ENCODE results near the gene MYOM1. TPM values are rescaled to one million over a fixed set of nuclear protein-coding genes. Genes with fewer than 3 reads are reported as not detected.

MYOM1 gene
- total RNA-seq, 2 experiments from 2014 or later, result 0.90 to 1.2 TPM

DNA sequence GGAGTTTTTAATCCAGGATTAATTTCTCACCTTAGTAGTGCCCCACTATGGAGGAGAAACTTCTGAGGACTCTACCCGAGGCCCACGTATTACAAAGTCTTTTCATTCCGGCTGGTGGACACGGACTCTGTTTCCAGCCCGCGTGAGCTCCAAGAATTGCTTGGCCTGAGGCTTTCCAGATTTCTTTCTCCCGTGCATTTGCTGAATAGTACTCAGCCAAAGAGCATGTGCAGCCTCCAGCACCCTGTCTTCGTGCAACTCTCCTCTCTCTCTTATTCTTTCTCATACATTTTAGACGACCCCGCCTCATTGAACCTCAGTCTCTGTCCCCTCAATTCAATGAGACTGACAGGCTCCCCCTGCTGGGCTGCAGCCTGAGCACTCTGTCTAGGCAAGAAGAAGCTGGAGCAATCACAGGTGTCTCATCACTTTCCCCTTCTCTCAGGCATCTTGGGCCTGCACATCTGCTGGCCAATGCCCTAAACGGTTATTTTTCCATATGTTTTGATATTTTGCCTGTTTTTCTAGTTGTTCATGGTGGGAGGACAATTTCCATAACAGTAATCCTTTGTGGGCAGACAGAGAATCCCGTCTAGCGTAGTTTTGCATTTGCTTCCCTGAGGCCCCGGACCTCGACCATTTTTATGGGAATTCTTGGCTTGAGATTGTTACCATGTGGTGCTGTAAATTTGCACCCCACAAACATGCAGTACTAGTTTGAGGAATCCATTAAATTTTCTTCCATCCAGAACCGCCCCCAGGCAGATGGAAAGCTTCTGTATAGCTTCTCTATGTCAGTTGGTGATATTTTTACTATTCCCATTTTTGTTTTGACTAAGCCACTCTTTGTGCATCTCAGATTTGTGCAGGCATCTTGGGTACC lies 156.7 kb downstream of the MYOM1 start:
- DNase-seq, result peak; percentile 86

DNA sequence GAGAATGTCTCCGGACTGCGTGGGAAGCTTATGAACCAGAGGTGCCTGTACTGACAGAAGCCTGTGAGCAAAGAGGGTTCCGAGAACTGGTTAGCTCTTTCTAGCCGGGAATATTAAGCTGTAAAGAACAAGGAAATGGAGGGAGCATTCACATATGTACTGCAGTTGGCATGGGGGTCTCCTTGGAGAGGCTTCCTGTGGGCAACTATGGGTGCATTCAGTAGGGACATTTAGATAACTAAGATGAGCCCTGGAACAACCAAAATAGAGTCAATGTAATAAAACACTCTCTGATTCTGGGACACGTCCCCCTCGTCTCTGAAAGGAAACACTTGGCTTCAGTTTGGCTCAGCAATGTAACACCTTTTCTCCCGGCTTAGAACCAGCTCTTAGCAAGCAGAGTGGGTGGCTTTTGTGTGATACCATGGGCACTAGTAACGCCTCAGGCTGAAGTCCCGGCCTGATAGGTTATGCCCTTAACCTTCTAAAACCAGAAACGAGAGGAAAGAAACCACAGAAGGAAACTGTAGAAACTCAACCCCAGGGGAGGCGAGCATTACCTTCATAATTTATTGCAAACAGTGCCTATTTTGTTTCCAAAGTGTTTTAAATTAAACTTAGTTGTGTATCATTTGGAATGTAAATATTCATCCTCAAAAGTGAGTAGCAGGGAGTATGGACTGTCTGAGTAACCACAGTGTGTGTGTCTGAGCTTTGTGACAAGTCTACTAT lies 158.0 kb downstream of the MYOM1 start:
- Mint-ChIP-seq H3K4me1 (ENCODE audit: low read depth) (peaks cover 67% of the 10 kb centered on the region), H3K4me3 (peak overlapping the region; percentile 81), H3K27me3 (no peaks in the 10 kb centered on the region), H3K36me3 (peaks cover 1% of the 10 kb centered on the region), H3K9me3 (no peaks in the 10 kb centered on the region), H3K27ac (peak overlapping the region; percentile 99)
- ChIA-PET CTCF (interaction anchor here (0.6 to 6.0 kb wide), 41 partner anchors 14 to 524 kb away, joined by 3 to 102 read pairs (median 7); partner anchors contain the start of genes LPIN2 and MYL12A), POLR2A (interaction anchor here (0.7 to 4.5 kb wide), 11 partner anchors 15 to 186 kb away, joined by 3 to 31 read pairs (median 5); no protein-coding TSS in a partner anchor)
- intact Hi-C loops (cut with micrococcal nuclease), result loop anchor here (1.0 to 5.0 kb wide), 13 partner anchors 15 to 536 kb away; partner anchors contain the start of genes LPIN2, MYL12A and SMCHD1
- peak; percentile 78 for DNase-seq

More for the DNA sequence above, 156.7 kb downstream of the MYOM1 start:
- ChIA-PET POLR2A (interaction anchor here (0.5 to 4.5 kb wide), 10 partner anchors 9 to 185 kb away, joined by 3 to 31 read pairs (median 3); no protein-coding TSS in a partner anchor), CTCF (interaction anchor here (0.6 to 6.0 kb wide), 54 partner anchors 9 to 522 kb away, joined by 3 to 102 read pairs (median 5); partner anchors contain the start of genes LPIN2 and MYL12A)
- intact Hi-C loops (cut with micrococcal nuclease), result loop anchor here (1.0 to 5.0 kb wide), 6 partner anchors 68 to 534 kb away; partner anchors contain the start of gene SMCHD1
- H3K27me3 Mint-ChIP-seq, result no peaks in the 10 kb centered on the region
- peak overlapping the region; percentile 55 for H3K4me3 Mint-ChIP-seq
- H3K27ac Mint-ChIP-seq, result peak overlapping the region; percentile 73
- H3K4me1 Mint-ChIP-seq (ENCODE audit: low read depth), result peaks cover 68% of the 10 kb centered on the region
- H3K9me3 Mint-ChIP-seq, result no peaks in the 10 kb centered on the region
- peaks cover 1% of the 10 kb centered on the region for H3K36me3 Mint-ChIP-seq

DNA sequence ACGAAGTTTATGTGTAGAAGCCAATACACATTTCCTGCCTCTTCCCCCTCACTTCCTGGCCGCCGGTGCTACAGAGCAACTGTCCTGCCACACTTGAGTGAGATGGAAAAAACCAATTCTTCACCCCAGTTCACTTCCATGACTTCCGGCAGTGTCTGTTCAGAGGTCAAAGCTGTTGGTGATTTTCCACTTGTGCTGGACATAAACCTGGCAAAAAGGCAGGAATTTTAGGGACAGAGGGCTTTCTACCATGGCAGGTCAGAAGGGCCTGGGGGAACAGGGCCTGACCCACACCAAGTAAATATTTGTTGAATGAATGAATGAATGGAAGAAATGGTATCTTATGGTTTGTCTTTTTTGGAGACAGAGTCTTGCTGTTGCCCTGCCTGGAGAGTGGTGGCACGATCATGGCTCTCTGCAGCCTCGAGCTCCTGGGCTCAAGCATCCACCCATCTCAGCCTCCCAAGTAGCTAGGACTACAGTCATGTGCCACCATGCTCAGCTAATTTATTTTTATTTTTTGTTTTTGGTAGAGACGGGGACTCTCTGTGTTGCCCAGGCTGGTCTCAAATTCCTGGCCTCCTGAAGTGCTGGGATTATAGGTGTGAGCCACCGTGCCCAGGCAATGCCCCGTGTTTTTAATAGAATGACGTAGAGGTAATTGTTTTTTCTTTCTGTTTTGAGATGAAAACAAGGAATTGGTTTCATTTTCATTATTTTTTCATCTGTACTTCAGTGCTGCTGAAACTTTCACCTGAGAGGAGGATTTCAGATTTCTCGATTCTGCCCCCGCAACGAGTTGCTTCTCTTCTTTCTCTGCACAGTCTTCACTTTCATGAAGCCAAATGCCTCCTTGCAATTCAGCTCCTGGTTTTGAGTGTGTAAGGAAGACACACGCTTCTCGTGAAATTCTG lies 158.8 kb downstream of the MYOM1 start:
- POLR2A ChIA-PET, result interaction anchor here (0.7 to 4.5 kb wide), 13 partner anchors 14 to 187 kb away, joined by 3 to 31 read pairs (median 5); no protein-coding TSS in a partner anchor
- H3K27ac Mint-ChIP-seq, result peak overlapping the region; percentile 99
- intact Hi-C loops (cut with micrococcal nuclease), result loop anchor here (1.0 to 5.0 kb wide), 10 partner anchors 15 to 536 kb away; partner anchors contain the start of genes LPIN2, MYL12A and SMCHD1
- H3K36me3 Mint-ChIP-seq, result peaks cover 1% of the 10 kb centered on the region
- CTCF ChIA-PET, result interaction anchor here (0.6 to 6.0 kb wide), 16 partner anchors 15 to 525 kb away, joined by 3 to 102 read pairs (median 28); partner anchors contain the start of genes LPIN2 and MYL12A
- no peaks in the 10 kb centered on the region for H3K9me3 Mint-ChIP-seq
- peak overlapping the region; percentile 81 for H3K4me3 Mint-ChIP-seq
- DNase-seq, result peak; percentile 79
- H3K4me1 Mint-ChIP-seq (ENCODE audit: low read depth), result peaks cover 69% of the 10 kb centered on the region
- H3K27me3 Mint-ChIP-seq, result no peaks in the 10 kb centered on the region

DNA sequence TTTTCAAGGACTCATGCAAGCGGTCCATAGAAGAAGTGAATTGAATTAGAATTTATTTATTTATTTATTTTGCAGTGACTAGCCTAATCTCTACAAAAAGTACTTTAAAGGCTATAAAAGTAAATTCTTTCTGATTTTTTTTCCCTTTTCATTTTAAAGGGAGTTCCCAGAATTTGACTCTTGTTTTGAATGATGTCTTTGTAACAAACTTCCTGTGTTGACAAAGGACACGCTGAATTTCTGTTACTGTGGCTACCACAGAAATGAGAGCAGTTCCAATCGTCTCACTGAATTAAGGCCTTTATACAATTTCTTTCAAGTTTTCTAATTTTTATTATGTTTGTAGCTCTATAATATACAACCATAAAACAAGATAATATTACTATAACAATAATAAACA lies 160.5 kb downstream of the MYOM1 start:
- Mint-ChIP-seq H3K9me3 (no peaks in the 10 kb centered on the region), H3K27me3 (no peaks in the 10 kb centered on the region), H3K36me3 (peaks cover 1% of the 10 kb centered on the region), H3K27ac (peak overlapping the region; percentile 82), H3K4me3 (no peak overlapping the region), H3K4me1 (ENCODE audit: low read depth) (peaks cover 69% of the 10 kb centered on the region)
- intact Hi-C loops (cut with micrococcal nuclease), result no loop called here
- ChIA-PET POLR2A (interaction anchor here (1.7 to 3.3 kb wide), 3 partner anchors 13 to 102 kb away, joined by 5 to 10 read pairs (median 9); no protein-coding TSS in a partner anchor), CTCF (interaction anchor here (1.3 to 5.4 kb wide), 3 partner anchors 70 to 98 kb away, joined by 3 to 49 read pairs (median 46); no protein-coding TSS in a partner anchor)
- no peak for DNase-seq

DNA sequence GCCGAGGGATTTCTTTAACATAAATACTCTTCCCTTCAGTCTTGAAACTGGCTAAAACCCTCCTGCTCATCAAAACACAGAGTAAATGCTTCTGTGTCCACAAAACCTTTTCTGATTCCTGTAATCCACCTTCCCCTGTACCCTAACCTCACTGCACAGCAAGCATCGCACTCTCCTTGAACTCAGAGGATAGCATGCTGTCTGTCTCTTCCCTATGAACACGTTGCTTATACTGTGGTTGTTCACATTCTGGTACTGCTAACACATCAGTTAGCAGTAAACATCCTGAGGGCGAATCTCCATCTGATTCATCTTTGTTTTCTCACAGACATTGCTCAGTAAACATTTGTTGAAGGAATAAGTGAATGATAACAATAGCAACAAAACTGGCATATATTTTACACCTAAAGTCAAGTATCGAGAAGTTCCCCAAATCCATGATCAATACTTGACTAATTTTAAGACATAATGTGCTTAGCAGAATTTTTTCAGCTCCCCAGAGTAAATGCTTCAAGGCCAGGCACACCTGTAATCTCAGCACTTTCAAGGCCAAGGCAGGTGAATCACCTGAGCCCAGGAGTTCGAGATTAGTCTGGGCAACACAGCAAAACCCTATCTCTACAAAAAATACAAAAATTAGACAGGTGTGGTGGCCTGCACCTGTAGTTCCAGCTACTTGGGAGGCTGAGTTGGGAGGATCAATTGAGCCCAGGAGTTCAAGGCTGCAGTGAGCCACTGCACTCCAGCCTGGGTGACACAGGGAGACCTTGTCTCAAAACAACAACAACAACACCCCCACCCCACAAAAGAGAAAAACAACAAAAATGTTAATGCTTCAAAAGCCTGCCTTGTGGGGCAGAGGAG lies 161.2 kb downstream of the MYOM1 start:
- Mint-ChIP-seq H3K4me3 (no peak overlapping the region), H3K27me3 (no peaks in the 10 kb centered on the region)
- intact Hi-C loops (cut with micrococcal nuclease), result no loop called here

DNA sequence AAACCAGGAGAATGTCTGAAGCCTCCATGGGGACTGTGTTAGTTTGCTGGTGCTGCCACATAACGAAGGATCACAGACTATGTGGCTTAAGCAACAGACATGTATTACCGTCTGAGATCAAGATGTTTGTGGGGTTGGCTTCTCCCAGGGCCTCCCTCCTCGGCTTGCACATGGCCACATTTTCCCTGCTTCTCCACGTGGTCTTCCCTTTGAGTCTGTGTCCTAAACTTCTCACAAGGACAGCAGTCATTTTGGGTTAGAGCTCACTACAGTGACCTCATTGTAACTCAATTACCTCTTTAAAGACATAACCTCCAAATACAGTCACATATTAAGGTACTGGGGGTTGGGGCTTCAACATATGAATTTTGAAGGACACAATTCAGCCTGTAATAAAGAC lies 162.2 kb downstream of the MYOM1 start:
- no peak for DNase-seq
- POLR2A ChIA-PET, result no interaction called here
- peaks cover 67% of the 10 kb centered on the region for H3K4me1 Mint-ChIP-seq (ENCODE audit: low read depth)
- intact Hi-C loops (cut with micrococcal nuclease), result no loop called here
- CTCF ChIA-PET, result interaction anchor here (1.0 kb wide), 1 partner anchor 72 kb away, joined by 4 read pairs; no protein-coding TSS in a partner anchor
- peak overlapping the region; percentile 82 for H3K27ac Mint-ChIP-seq
- H3K36me3 Mint-ChIP-seq, result peaks cover 8% of the 10 kb centered on the region
- H3K4me3 Mint-ChIP-seq, result no peak overlapping the region
- no peaks in the 10 kb centered on the region for H3K27me3 Mint-ChIP-seq
- peaks cover 7% of the 10 kb centered on the region for H3K9me3 Mint-ChIP-seq

More for the DNA sequence above, 161.2 kb downstream of the MYOM1 start:
- DNase-seq, result peak; percentile 22
- ChIA-PET POLR2A (interaction anchor here (1.7 kb wide), 1 partner anchor 12 kb away, joined by 5 read pairs; no protein-coding TSS in a partner anchor), CTCF (interaction anchor here (1.0 to 5.4 kb wide), 3 partner anchors 71 kb away, joined by 4 to 49 read pairs (median 46); no protein-coding TSS in a partner anchor)
- Mint-ChIP-seq H3K9me3 (peaks cover 1% of the 10 kb centered on the region), H3K4me1 (ENCODE audit: low read depth) (peaks cover 70% of the 10 kb centered on the region), H3K27ac (peak overlapping the region; percentile 82), H3K36me3 (peaks cover 3% of the 10 kb centered on the region)

- peaks cover 7% of the 10 kb centered on the region for H3K9me3 Mint-ChIP-seq
- H3K27me3 Mint-ChIP-seq, result no peaks in the 10 kb centered on the region
- no peak overlapping the region for H3K27ac Mint-ChIP-seq
- ChIA-PET POLR2A (no interaction called here), CTCF (interaction anchor here (2.2 kb wide), 1 partner anchor 62 kb away, joined by 7 read pairs; no protein-coding TSS in a partner anchor)
- intact Hi-C loops (cut with micrococcal nuclease), result no loop called here
- DNase-seq, result no peak
- peaks cover 62% of the 10 kb centered on the region for H3K4me1 Mint-ChIP-seq (ENCODE audit: low read depth)
- H3K36me3 Mint-ChIP-seq, result peaks cover 8% of the 10 kb centered on the region
- H3K4me3 Mint-ChIP-seq, result no peak overlapping the region
These were observed 163.5 kb downstream of the MYOM1 start for GRCh38 chr18:3056311-3056710.

GRCh38 chr18:3055816-3056215 lies 164.0 kb downstream of the MYOM1 start:
- no peak for DNase-seq
- ChIA-PET CTCF (interaction anchor here (2.2 kb wide), 1 partner anchor 61 kb away, joined by 7 read pairs; no protein-coding TSS in a partner anchor), POLR2A (interaction anchor here (0.7 kb wide), 1 partner anchor 55 kb away, joined by 3 read pairs; no protein-coding TSS in a partner anchor)
- peaks cover 7% of the 10 kb centered on the region for H3K9me3 Mint-ChIP-seq
- no peaks in the 10 kb centered on the region for H3K27me3 Mint-ChIP-seq
- no peak overlapping the region for H3K4me3 Mint-ChIP-seq
- peaks cover 8% of the 10 kb centered on the region for H3K36me3 Mint-ChIP-seq
- H3K4me1 Mint-ChIP-seq (ENCODE audit: low read depth), result peaks cover 57% of the 10 kb centered on the region
- no peak overlapping the region for H3K27ac Mint-ChIP-seq
- intact Hi-C loops (cut with micrococcal nuclease), result no loop called here

GRCh38 chr18:3055186-3055728 lies 164.5 kb downstream of the MYOM1 start:
- DNase-seq, result no peak
- H3K27ac Mint-ChIP-seq, result no peak overlapping the region
- H3K9me3 Mint-ChIP-seq, result peaks cover 7% of the 10 kb centered on the region
- POLR2A ChIA-PET, result interaction anchor here (0.7 kb wide), 1 partner anchor 55 kb away, joined by 3 read pairs; no protein-coding TSS in a partner anchor
- no peaks in the 10 kb centered on the region for H3K27me3 Mint-ChIP-seq
- peaks cover 7% of the 10 kb centered on the region for H3K36me3 Mint-ChIP-seq
- intact Hi-C loops (cut with micrococcal nuclease), result no loop called here
- CTCF ChIA-PET, result interaction anchor here (0.8 to 2.2 kb wide), 3 partner anchors 8 to 84 kb away, joined by 3 to 7 read pairs (median 4); no protein-coding TSS in a partner anchor
- no peak overlapping the region for H3K4me3 Mint-ChIP-seq
- peaks cover 51% of the 10 kb centered on the region for H3K4me1 Mint-ChIP-seq (ENCODE audit: low read depth)

All from activated CD4-positive, alpha-beta memory T cell treated with anti-CD3 and anti-CD28 coated beads for 36 hours (primary cell).